ENCODE data around the gene FDXACB1. TPM values are rescaled to one million over a fixed set of nuclear protein-coding genes. Genes with fewer than 3 reads are reported as not detected.
"Not testable (repeated sequence)": the region's sequence is repeated elsewhere in the genome, so short reads cannot be mapped to it uniquely, and the experiment has no call there.

Gene FDXACB1
- total RNA-seq, 1 donor from 2014 or later = 6.1 TPM

DNA sequence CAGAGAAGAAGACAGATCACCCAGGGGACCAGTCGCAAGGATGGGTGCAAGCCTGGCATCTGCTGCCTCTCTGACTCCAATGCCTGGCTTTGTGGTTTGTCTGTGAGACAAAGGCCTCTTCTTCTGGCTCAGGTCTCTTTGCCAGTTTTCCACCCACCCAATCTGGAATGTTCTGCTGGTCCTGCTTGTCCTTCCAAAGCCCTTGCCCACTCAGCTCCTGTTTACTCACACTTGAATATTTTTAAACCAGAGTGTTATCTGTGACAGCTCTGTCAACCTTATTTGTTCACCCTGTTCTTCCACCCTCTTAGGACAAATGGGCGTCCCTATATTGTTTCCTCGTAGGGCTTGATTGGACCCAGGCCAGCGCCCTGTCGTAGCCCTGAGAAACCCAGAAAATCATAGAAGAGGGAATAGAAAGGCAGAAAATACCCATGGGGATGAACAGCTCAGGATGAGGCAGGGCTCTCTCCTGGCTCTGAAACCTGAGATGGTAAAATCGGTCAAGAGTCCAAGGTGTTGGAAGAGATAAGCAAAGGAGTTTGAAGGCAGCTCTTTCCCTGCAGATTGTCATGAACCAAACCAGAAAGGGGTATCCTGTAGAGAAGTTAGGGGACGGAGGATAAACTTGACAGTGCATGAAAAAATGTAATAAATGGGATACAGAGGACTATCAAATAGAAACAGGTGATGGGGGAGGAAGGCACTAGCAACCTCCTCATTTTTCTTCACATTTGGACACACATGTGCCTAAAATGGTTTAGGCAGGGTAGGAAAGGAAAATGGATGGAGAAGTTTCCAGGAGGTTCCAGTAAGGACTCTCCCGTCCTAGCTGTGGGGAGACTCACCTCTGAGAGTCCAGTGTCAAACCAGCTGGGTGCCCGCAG, 32.0 kb upstream of the FDXACB1 start:
- intact Hi-C loops (cut with micrococcal nuclease) = no loop called here

DNA sequence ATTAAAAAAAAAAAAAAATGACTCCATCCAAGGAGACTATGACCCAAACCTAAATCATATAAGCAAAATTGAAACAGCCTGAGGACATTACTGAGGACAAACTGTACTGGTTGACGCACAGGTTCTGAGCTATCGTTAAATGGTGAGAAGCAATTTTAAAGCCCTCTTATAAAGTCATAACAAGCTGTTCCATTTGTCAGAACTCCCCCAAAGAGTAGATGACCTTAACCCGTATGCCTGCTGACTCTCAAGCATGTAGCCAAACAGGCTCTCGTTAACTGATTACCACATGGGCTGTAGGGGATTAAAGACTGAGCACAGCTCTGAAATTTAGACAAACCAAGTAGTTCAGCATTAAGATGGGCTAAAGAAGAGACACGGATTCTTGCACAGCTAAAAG, 30.4 kb upstream of the FDXACB1 start:
- intact Hi-C loops (cut with micrococcal nuclease) = no loop called here

DNA sequence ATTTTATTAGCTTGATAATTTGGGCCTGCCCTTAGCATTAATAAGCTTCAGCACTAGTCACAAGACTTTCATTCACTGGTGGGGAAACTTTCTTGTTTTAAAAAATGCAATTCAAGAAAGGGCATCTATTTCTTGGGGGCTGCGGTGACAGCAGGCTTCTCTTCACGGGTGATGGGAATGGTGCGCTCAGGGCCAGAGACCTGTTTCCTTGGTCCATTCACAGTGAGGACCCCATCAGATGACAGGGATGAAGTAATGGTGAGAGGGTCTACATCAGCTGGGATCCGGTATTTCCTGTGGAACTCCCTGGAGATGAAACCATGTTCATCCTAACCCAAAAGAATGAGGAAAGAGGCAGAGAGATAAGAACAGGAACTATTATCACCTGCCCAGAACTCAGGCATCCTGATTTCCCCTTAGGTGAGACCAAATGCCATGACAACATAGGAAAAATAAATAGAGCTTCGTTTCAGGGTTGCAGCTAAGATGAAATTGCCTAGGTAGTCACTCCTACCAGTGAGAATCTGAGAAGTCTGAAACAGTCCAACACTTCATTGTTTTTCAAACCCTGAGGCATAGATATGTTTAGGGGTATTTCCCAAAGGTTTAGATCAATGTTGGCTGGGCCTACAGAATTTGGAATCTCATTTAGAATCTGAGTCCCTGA, 29.8 kb upstream of the FDXACB1 start:
- intact Hi-C loops (cut with micrococcal nuclease) = no loop called here

DNA sequence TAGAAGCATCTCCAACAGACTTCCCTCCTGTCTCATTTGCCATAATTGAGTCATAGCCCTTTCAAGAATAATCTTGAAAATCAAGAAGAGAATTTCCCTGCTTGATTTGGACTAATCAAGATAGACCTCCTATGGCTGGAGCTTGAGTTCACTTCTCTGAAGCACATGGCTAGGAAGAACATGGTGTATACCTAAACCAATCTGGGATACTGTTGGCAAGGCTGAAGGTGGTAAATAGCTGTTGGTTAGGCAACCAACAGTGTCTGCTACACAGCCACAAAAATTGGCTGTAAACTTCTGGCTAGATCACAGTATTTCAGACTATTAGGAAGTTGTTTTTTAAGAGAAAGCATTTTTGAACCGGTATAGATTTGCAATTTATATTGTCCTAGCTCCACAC, 27.7 kb upstream of the FDXACB1 start:
- intact Hi-C loops (cut with micrococcal nuclease) = no loop called here

DNA sequence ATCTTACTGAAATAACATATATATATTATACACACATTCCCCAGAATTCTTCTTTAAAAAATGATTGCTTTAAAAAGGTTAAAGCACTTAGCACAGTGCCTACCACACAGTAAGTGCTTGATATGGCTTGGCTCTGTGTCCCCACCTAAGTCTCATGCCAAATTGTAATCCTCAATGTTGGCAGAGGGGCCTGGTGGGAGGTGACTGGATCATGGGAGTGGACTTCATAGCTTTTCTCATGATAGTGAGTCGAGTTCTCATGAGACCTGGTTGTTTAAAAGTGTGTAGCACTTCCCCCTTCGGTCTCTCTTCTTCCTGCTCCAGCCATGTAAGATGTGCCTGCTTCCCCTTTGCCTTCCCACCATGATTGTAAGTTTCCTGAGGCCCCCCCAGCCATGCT, 26.4 kb upstream of the FDXACB1 start:
- intact Hi-C loops (cut with micrococcal nuclease) = no loop called here

DNA sequence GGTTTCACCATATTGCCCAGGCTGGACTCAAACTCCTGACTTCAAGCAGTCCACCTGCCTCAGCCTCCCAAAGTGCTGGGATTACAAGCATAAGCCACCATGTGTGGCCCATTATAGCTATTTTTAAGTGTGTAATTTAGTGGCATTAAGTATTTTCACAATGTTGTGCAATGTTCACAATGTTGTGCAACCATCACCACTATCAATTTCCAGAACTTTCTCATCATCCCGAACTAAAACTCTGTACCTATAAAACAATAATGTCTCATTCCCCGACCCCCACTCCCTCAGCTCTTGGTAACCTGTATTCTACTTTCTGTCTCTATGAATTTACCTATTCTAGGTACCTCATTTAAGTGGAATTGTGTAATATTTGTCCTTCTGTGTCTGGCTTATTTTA, 7.9 kb upstream of the FDXACB1 start:
- intact Hi-C loops (cut with micrococcal nuclease) = no loop called here

DNA sequence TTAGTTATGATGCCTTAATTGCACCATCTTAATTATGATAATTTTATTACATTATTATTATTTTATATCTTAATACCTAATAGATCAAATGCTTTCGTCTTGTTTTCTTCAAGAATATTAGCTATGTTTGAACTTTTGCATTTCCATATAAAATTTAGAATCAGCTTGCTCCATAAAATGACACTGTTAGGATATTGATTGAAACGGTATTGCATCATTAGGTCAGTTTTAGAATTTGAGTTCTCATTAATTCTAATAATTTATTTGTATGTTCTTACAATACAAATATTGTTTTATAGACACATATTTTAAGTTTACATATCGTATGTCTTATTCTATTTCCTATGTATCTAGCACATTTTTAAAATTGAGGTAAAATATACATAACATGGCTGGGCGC, 7.1 kb upstream of the FDXACB1 start:
- intact Hi-C loops (cut with micrococcal nuclease) = no loop called here

DNA sequence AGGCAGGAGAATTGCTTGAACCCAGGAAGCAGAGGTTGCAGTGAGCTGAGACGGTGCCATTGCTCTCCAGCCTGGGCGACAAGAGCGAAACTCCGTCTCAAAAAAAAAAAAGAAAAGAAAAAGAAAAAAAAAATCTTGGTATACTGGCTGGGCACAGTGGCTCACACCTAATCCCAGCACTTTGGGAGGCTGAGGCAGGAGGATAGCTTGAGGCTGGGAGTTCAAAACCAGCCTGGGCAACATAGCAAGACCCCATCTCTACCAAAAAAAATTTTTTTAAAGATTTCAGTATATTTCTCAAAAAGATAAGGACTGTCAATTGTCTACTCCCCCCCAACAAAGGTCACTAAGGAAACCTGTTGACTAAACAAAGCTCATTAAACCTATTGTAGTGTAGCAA, 6.1 kb upstream of the FDXACB1 start:
- intact Hi-C loops (cut with micrococcal nuclease) = not testable (repeated sequence)

DNA sequence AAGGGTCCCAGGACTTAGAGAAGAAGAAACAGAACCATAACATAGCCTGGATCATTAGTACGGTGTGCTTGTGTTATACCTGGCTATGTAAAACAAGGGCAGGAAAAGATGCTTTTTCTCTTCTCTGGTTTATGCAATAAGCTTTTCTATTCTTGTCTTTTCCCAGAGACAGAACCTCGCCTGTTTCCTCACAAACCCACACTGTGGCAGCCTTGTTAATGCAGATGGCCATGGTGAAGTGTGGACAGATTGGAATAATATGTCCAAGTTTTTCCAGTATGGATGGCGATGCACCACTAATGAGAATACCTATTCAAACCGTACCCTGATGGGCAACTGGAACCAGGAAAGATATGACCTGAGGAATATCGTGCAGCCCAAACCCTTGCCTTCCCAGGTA, 3.2 kb upstream of the FDXACB1 start:
- intact Hi-C loops (cut with micrococcal nuclease) = no loop called here

DNA sequence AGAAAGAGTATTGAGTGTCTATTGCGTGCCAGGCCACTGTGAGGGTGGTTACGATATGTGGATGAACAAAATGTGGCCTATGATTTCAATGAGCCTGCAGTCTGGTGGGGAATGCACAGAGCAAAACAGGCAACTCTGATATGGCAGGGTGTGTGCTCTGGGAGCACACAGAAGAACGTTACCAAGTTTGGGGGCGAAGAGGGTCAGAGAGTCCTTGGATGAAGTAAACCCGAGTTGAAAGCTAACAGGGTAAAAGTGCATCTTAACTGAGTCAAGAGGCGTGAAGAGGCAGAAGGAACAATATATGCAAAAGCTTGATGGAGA, 634 bp upstream of the FDXACB1 start:
- intact Hi-C loops (cut with micrococcal nuclease) = loop anchor here (1.0 to 5.0 kb wide), 12 partner anchors 8 to 1433 kb away; partner anchors contain the start of genes ALG9, DIXDC1, DLAT and NKAPD1

DNA sequence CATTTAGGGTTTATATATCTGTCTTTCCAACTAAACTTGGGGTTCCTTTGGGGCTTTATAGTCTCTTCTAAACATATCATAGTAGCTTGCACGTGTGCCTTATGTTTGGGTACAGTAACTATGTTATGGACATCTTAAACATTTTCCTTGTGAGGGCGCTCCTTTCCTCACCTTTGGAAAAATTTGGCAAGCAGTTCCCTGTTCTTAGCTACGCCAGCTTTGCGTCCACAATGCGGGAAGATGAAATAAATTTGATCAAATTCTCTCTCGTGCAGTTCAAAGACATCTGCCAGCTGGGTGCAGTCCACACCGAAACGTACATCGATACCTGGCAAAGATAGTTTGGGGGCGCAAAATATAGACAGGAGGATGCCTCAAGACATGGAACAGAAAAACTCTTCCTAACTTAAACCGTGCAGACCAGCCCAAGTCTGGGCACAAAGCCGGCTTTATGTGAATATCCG, 548 bp downstream of the FDXACB1 start:
- intact Hi-C loops (cut with micrococcal nuclease) = loop anchor here (2.0 to 5.0 kb wide), 4 partner anchors 58 to 1434 kb away; partner anchors contain the start of genes DIXDC1, DLAT and TTC12

DNA sequence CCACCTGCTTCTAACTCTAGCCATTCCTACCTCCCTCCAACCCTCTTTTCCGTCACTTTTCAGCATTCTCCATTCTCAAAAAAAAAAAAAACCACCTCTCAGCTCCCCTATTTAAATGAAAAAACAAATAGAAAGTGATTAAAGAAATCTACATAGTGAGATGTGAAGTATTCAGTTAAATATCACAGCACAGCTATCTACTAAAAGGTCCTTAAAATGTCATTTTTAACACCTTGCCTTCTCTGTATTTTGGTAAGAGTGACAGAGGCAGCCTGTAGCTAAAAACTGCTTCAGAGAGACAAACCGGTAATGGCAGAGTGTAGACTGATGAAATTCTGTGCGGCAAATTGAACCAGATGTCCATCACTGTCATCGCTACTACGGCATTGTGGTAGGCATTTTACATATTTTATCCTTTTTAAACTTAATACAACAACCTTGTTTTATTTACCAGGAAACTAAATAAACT, 7.2 kb downstream of the FDXACB1 start:
- intact Hi-C loops (cut with micrococcal nuclease) = loop anchor here (1.0 to 2.0 kb wide), 6 partner anchors 8 to 409 kb away; partner anchors contain the start of genes CFAP68, DLAT, FDXACB1 and PPP2R1B

DNA sequence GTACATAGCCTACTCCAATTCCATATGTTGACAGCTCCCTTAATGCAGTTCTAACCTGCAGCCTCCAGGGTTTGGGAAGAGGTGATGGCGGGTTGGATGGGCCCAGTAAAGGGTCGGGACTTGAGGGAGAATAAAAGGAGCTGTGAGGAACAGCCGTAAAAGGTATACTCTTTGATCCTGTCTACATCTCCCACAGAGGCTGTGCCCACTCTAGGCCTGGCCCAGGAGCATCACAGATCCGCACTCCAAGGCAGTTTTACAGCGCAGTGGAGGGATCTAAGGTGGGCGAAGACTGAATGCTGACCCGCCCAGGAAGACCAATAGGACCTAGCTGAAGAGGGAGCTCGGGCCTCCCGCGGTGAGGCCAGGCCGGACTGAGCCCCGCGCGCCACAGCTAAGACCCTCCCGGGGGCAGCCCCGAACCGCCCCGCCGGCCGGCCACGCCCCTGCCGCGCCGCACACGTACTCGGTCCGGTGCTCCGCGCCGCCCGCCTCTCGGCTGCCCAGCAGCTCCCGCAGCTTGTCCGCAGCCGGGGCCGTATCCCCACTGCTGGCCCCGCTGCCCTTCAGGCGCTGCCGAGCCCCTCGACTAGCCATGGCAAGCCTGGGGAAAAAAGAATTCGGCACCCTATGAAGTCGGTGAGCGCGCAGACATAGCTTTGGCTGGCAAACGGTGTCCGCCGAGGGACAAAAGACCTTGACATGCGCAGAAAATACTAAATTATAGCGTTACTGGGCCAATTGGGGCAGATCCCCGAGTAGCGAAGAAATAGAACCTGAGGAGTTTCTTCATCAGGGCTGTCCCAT, 7.9 kb downstream of the FDXACB1 start, which contains the start of gene ALG9:
ALG9 (minus strand) TSS at position 696 of the 807 bp plus-strand sequence; CDS start at position 597, 99 bp downstream.
- intact Hi-C loops (cut with micrococcal nuclease) = loop anchor here (1.0 to 2.0 kb wide), 6 partner anchors 8 to 409 kb away; partner anchors contain the start of genes CFAP68, DLAT, FDXACB1 and PPP2R1B

DNA sequence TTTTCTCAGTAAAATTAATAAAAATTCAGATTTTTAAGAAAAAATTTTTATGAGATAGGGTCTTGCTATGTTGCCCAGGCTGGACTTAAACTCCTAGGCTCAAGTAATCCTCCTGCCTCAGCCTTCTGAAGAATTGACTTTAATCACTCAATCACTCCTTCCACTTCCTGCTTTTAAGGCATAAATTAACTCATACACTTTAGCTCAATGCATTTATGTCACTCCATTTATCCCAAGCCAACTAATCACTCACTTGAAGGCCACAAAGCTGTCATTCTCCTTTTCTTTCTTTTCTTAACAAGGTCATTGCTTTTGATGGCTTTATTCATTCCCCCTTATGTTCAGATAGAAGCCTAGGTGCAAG, 8.5 kb downstream of the FDXACB1 start:
- intact Hi-C loops (cut with micrococcal nuclease) = loop anchor here (2.0 kb wide), 3 partner anchors 56 to 154 kb away; partner anchors contain the start of genes DLAT and PPP2R1B

DNA sequence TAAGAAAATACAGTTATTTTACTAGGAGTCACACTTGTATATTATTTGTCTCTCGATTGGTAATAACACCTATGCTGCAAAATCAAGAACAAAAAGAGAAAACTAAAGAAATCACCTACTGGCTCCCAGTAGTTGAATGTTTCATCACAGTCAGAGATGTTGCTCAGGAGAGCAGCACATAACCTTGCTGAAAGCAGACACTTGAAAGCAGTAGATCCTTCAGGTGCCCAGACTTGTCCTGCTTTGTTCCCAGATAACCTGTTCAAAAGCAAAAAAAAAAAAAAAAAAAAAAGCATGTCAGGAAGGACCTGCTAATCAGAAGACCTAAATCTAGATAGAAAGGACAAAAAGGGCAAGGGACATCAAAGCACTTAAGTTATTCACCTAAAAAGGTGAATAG, 8.9 kb downstream of the FDXACB1 start:
- intact Hi-C loops (cut with micrococcal nuclease) = loop anchor here (2.0 kb wide), 3 partner anchors 57 to 155 kb away; partner anchors contain the start of genes DLAT and PPP2R1B

DNA sequence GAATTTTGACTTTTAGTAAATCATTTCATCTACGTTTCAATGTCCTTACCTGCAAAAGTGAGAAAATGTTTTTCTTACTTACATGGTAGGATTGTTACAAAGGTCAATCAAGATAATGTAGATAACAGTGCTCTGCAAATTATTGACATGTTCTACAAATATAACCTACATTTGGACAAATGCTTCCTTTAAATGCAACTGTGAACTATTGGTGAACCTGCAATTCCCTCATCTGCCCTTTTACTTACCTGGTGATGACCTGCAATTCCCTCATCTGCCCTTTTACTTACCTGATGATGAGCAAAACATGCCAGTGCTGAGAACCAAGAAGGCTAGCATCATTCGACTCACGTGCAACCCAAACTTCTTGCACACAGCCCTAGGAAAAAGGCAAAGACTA, 18.7 kb downstream of the FDXACB1 start:
- intact Hi-C loops (cut with micrococcal nuclease) = no loop called here

DNA sequence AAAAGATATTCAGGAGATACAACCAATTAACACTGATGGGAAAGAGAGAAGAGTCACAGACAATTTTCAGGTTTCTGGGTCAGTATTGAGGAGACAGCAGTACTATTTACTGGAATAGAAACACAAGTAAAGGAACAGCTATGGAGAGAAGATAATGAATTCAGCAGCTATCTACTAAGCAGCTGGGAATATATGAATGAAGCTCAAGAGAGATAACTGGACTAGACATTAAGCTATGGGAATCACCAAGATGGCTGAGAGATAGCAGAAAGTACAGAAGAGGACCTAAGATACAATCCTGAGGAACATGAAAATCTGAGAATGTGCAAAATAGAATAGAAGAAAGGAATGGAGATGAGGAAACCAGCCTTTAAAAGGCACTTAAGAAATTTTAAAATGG, 23.5 kb downstream of the FDXACB1 start:
- intact Hi-C loops (cut with micrococcal nuclease) = no loop called here

DNA sequence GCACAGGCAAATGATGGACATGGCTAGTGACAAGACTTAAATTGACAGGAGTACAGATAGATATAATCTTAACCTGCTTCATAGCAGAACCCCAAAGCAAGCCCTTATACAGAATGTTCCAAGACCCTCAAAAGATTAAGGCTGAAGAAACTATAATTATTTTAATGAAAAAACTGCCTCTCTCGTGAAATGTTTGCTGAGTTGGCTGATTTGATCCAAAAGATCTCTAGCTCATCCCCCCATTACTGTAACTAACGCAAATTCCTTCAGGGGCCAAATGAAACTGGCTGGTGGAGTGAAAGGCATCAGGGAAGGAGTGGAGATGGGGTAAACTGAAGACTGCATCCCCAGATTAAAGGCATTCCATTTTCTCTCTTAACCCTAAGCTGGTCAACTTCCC, 26.9 kb downstream of the FDXACB1 start:
- intact Hi-C loops (cut with micrococcal nuclease) = no loop called here

DNA sequence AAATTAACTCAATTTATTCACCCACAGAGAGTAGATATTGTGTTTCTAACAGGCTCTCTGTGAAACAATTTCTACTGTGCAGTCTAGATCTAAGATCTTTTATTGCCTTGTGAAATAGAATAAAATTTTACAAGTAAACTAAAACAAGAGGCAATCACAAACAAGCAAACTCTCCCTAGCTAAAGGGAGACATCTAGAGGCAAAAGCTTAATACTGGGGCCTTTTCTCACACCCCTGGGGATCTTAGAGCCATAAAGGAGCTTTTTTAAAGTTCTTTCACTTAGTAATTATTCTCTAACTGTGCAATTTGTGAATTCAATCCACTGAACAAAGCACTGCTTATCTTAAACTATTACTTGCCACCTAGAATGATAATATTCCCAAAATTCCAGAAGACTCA, 27.3 kb downstream of the FDXACB1 start:
- intact Hi-C loops (cut with micrococcal nuclease) = no loop called here

DNA sequence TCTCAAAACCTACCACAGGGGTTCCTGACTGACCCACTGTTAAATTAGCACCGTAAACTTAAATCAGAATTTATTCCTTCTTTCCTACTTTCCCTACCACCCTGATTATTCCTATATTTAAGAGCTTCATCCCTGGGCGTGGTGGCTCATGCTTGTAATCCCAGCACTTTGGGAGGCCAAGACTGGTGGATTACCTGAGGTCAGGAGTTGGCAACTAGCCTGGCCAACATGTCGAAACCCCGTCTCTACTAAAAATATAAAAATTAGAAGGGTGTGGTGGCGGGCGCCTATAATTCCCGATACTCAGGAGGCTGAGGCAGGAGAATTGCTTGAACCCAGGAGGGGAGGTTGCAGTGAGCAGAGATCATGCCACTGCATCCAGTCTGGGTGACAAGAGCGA, 27.9 kb downstream of the FDXACB1 start:
- intact Hi-C loops (cut with micrococcal nuclease) = no loop called here

DNA sequence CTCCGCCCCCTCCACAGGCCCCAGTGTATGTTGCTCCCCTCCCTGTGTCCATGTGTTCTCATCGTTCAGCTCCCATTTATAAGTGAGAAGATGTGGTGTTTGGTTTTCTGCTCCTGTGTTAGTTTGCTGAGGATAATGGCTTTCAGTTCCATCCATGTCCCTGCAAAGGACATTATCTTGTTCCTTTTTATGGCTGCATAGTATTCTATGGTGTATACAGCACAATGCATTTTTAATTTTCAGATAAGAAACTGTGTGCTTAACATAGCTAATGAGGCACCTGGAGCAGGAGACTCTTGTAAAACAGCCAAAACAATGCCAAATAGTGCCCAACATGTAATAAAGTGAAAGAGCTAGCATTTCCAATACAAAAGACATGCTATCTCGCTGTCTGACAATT, 29.3 kb downstream of the FDXACB1 start:
- intact Hi-C loops (cut with micrococcal nuclease) = no loop called here

Data from T-helper 2 cell treated with Interferon-gamma antibody and Interleukin-4, amounts not matched to agents 100 ng/mL and 5 ng/mL, for 36 hours (primary cell).